ENCODE data around the gene GRIN2A.

The GRIN2A gene

DNA sequence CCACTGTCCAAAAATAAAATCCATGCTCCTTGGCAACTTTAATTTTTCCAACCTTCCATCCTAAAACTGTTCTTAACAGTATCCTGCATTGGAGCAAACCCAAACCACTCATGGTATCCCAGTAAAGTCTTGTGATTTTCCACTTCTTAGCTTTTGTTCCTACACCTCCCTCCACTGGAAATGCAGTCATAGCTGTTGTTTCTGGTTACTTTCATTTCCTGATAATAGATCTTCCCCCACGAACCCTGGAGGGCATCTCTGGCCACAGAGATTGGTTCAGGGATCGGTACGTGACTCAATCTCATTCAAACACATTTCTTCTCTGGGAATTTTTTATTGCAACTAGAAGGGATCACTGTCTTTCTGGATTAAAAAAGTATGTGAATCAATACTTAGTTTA lies 276.0 kb downstream of the GRIN2A start:
- H3K27ac ChIP-seq = no peak overlapping the region
- TF ChIP-seq CTCF (IDR thresholded peaks at IDR 0.05) (no peak), ZFX (IDR thresholded peaks at IDR 0.05; ENCODE audit: borderline replicate concordance) (no peak)

DNA sequence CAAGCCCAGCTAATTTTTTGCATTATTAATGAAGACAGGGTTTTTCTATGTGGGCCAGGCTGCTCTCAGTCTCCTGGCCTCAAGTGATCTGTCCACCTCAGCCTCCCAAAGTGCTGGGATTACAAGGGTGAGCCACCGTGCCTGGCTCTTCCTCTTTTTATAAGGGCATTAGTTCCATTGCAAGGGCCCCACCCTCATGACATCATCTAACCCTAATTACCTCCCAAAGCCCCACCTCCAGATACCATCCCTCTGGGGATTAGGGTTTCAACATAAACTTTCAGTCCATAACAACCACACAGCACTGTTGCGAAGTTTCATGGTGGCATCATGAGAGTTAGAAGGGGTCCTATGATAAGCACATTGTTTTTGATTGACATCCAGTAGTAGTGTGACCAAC lies 277.7 kb downstream of the GRIN2A start:
- H3K27ac ChIP-seq = no peak overlapping the region
- no peak for TF ChIP-seq ZFX (IDR thresholded peaks at IDR 0.05; ENCODE audit: borderline replicate concordance)
- no peak for TF ChIP-seq CTCF (IDR thresholded peaks at IDR 0.05)

GRCh38 chr16:9900576-9900975 lies 281.7 kb downstream of the GRIN2A start:
- TF ChIP-seq CTCF (IDR thresholded peaks at IDR 0.05) (no peak), ZFX (IDR thresholded peaks at IDR 0.05; ENCODE audit: borderline replicate concordance) (no peak)

GRCh38 chr16:9898555-9898954 lies 283.7 kb downstream of the GRIN2A start:
- TF ChIP-seq ZFX (IDR thresholded peaks at IDR 0.05; ENCODE audit: borderline replicate concordance) = no peak
- TF ChIP-seq CTCF (IDR thresholded peaks at IDR 0.05) = no peak

More at GRCh38 chr16:9900576-9900975, 281.7 kb downstream of the GRIN2A start:
- no peak overlapping the region for H3K27ac ChIP-seq

GRCh38 chr16:9898124-9898523 lies 284.1 kb downstream of the GRIN2A start:
- TF ChIP-seq ZFX (IDR thresholded peaks at IDR 0.05; ENCODE audit: borderline replicate concordance) = no peak
- no peak for TF ChIP-seq CTCF (IDR thresholded peaks at IDR 0.05)
- H3K27ac ChIP-seq = no peak overlapping the region

More at GRCh38 chr16:9898555-9898954, 283.7 kb downstream of the GRIN2A start:
- H3K27ac ChIP-seq = no peak overlapping the region

- TF ChIP-seq ZFX (IDR thresholded peaks at IDR 0.05; ENCODE audit: borderline replicate concordance) (no peak), CTCF (IDR thresholded peaks at IDR 0.05) (no peak)
- no peak overlapping the region for H3K27ac ChIP-seq
Measured at GRCh38 chr16:9895817-9896216, 286.4 kb downstream of the GRIN2A start.

- H3K27ac ChIP-seq = no peak overlapping the region
- TF ChIP-seq ZFX (IDR thresholded peaks at IDR 0.05; ENCODE audit: borderline replicate concordance) (no peak), CTCF (IDR thresholded peaks at IDR 0.05) (no peak)
Measured at GRCh38 chr16:9885876-9886275, 296.4 kb downstream of the GRIN2A start.
